HG02623 (cell line): Measurements from ENCODE around the gene NELL1.

ENCODE experiments used
- ATAC-seq: cut with Tn5 transposase; IDR thresholded peaks from one replicate; pipeline ENCODE4 v1.9.1; 2021; ENCODE audit warnings: moderate library complexity; ENCODE audit not compliant: unreplicated experiment

The NELL1 gene

GRCh38 chr11:20949585-20949984 is 280.2 kb downstream of the NELL1 start:
- no peak for ATAC-seq

DNA sequence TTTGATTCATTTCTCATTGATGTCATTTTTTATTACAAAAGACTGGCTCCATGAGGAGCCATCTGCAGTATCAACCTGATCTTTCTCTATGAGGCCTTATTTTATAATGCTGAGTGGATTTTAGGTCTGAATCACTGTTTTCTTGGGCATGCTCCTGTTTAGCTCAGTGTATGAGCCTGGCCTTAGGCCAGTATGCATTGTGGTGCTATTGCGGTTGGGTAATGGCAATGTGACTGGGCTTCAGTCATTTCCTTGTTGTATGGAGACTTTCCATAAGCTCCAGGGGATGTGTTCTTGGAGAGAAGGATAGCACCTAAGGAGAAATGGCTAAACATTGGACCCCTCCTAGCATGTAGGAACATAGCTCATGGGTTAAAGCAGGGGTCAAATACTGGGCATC is 293.2 kb downstream of the NELL1 start:
- ATAC-seq, result no peak

DNA sequence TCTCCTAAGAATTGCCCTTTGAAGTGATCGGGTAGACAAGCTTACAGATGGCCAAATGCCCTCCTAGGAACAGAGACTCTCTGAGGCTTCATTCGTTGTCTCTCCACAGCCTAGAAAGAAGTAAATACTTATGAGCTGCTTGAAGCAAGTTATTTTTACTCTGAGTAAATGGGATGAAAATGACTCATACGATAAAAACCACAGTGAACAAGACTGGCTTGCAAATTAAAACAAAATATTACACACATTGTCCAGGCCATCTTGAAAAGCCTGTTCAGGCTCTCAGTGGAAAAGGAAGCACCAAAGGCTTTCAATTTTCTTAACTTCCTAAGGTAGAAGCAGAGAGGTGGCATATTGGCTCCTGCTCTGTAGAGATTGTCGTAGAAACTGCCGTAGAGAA is 294.2 kb downstream of the NELL1 start:
- no peak for ATAC-seq

GRCh38 chr11:20964985-20965384 is 295.6 kb downstream of the NELL1 start:
- no peak for ATAC-seq

GRCh38 chr11:20966489-20966888 is 297.1 kb downstream of the NELL1 start:
- no peak for ATAC-seq

DNA sequence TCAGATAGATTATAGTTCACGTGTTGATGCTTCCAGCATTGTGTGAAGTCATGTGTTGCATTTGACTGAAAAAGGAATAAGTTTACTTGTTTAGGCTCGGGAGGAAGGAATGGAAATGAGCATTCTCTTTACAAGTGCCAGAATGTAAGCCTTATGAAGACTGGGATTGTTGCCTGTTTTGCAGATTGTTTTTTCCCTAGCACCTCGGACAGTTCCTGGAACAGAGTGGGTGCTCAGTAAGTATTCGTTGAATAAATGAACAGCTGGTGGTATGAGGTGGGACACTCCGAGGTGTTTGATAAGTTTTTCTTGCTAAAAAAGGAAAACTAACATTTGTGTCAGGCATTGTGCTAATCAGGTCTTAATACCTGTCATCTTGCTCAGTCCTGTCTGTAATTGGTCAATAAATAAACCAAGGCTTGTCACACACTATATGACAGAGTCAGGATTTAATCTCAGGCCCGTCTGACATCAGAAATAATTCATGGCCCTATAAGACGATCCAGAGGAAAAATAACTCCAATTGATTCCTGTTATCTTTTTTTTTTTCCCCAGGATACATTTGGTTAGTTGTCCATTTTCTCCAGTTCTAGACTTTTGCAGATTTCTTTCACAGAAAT is 304.7 kb downstream of the NELL1 start:
- ATAC-seq, result no peak

GRCh38 chr11:20980736-20981135 is 311.4 kb downstream of the NELL1 start:
- no peak for ATAC-seq

DNA sequence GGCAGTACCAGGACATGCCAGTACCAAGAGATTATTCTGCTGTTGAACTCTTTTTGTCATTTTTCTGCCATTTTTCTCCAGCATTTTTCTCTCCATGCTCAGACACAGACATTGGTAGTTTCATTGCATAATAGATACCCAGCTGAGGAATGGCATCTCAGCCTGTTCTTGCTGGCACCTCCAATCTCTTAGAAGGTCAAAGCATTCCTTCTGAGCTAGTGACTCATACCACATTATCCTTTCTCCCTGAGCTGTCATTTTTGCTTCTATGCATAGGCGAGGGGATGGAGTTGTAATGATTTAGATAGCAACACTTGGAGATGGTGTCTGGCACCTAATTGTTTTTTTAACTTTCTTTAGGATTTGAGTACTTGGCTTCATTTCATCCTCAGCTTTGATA is 321.1 kb downstream of the NELL1 start:
- ATAC-seq, result no peak

- ATAC-seq, result no peak
Measured at GRCh38 chr11:20991471-20991870, 322.1 kb downstream of the NELL1 start.

DNA sequence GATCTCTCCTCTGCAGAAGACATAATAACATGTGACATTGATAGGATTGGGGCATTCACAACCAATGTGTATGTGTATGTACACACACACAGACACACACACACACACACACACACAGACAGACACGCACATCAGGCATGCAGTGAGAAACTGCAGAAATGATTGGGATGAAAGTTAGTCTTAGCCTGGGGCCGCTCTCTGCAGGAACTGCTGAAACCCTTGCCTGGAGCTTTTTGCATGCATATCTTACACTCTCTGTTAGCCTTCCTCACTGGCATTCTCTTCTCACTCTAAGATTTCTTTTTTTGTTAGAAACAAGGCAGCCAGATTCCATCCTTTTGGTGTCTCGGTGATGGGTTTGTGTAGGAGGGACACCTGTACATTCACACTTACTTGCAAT is 337.9 kb downstream of the NELL1 start:
- no peak for ATAC-seq

DNA sequence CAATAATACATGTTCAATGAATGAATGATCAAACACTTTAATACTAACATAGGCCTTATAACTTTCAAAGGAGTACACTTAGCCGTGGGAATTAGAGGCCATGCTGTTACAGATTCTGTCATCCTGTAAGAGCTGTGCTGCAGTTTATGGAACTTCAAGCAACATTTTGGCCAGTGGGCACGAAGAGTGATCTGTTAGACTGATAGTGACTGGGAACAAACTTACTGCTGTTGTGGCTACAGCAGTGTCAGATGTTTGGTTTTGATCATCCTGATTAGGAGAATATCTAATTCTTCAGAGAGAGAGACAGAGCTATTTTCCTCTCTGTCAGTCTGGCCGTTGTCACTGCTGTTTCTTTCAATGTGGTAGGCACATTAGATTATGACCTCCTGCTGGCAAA is 348.9 kb downstream of the NELL1 start:
- no peak for ATAC-seq

DNA sequence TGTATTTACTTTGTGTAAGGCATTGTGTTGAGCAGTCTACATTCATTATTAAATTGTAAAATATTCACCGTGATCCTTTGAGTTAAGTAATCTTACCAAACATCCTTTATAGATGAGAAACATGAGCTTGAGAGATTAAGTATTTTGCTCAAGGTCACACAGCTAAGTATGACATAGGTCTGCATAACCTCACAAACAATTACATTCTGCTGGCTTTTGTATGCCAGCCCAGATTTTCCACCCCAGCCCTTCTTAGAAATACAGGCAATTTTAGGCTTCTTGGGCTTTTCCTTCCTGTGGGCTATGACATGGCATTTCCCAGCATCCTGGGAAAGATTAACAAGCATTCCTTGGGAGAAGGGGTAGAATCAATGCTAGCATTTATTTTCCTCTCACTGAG is 357.3 kb downstream of the NELL1 start:
- no peak for ATAC-seq

- ATAC-seq, result no peak
Measured at GRCh38 chr11:21037850-21038249, 368.5 kb downstream of the NELL1 start.

DNA sequence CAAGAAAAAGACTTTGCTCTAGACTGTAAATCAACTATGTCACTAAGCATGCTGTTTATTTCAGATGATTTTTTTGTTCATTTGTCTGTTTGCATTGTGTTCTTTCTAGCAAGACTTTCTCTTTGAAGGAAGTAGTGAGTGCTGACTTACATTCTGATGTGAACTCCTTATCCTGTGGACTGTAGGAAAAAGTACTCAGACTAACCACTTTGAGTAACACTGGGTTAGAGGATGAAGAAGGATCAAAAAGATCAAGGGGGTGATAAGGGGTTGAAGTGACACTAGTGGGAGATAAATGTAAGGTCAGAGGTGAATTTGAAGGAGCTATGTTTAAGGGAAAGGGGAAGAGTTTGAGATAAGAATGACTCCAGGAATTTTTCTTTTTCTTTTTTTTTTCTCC is 369.4 kb downstream of the NELL1 start:
- no peak for ATAC-seq

DNA sequence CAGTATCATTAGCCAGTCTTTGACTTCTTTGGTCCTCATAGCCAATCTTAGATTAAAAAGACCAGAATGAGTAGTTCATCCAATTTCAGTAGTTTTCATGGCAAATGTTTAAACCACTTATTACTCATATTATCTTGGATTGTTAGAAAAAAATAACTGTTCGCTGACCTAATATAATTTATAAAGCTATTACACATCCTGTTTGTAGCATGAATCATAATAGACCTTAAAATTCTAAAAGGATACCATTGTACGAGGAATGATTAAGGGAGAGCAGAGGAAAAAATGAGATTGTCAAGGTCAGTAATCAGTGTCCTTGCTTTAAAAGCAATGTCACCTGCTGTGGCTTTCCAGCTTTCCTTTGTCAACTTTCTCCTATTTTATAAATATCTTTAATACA is 371.2 kb downstream of the NELL1 start:
- ATAC-seq, result no peak

DNA sequence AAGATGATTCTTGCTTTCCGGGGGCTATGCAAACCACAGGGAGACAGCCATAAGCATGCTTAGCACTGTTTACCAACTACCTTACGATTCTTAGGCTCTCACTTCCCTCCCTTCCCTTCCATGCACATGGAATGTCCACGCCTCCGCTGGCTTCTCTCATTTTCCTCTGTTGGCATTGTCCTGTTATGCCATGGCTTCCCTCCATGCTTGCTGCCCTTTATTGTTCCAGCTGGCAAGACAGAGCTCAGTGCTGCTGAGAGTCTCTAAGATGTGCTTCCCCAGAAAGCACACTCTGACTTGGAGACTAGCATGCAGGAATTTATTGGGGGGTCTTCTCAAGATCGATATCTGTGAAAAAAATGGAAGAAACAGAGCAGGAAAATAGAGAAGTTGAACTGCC is 379.2 kb downstream of the NELL1 start:
- ATAC-seq, result no peak

- ATAC-seq, result no peak
Measured at GRCh38 chr11:21053466-21053865, 384.1 kb downstream of the NELL1 start.

GRCh38 chr11:21056644-21057043 is 387.3 kb downstream of the NELL1 start:
- ATAC-seq, result no peak

DNA sequence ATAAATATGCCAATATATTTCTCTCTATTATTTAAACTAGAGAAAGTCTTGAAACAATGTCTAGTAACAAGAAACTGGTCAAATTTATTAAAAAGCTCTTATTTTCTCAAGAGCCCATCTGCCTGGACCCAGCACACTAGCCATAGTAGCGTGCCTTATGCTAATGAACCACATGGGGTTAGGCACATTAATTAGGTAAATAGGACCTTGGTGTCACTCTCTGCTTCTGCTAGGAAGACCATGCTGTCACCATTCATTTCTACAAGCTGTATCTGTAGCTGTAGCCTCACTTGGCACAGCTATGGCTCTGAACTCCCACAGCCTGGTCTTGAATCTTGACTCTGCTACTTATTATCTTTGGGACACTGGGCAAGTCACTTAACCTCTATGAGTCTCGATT is 390.5 kb downstream of the NELL1 start:
- no peak for ATAC-seq

- no peak for ATAC-seq
Measured at GRCh38 chr11:21066030-21066429, 396.6 kb downstream of the NELL1 start.

- no peak for ATAC-seq
Measured at GRCh38 chr11:21068886-21069285, 399.5 kb downstream of the NELL1 start.

GRCh38 chr11:21069909-21070308 is 400.5 kb downstream of the NELL1 start:
- no peak for ATAC-seq

DNA sequence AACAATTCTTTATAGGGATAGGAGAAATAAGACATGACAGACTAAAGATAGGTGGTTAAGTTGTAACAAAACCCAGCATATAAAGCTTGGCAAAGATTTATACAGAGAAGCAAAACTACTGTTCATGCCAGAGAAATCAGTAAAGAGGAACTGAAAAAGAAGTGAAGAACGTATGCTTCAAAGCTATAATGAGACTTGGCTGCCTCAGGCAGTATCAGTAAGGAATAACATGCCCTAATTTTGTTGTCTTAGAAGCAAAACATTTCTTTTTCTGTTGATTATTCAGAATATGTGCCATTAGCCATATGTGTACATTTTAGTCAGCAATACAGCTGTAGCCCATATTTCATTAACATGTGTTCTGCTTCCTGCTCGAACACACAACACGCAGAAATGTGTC is 403.2 kb downstream of the NELL1 start:
- peak; percentile 70 for ATAC-seq

- no peak for ATAC-seq
Measured at GRCh38 chr11:21082853-21083252, 413.5 kb downstream of the NELL1 start.
